ENCODE results near the gene GID8.
"Not testable (repeated sequence)": the region's sequence is repeated elsewhere in the genome, so short reads cannot be mapped to it uniquely, and the experiment has no call there.

Gene GID8

DNA sequence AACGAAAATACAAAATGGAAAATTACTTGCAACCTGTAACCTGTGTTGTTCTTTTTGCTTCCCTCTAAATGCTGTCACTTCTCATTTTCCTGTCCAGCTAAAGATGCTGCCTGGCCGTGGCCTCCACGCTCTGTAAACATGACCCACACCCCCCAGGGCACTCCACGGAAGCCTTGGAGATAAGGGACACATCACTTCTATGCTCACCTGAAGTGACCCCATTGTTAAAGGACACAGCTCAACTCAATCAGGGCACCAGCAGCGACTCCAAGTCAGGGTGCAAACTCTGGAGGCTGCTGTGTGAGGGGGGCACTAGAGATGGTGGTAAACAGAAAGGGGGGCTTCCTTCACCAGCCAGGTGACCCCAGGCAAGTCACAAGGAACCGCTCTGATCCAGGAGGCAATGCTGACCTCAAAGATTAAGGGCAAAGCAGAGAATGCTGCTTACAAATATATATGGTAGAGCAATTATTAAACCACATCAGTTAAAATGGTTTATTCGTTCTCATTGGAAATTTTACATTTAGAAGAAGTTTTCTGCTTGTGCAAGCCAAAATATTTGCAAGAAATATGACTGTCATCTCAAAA lies 24.8 kb upstream of the GID8 start:
- peaks cover 11% of the 10 kb centered on the region for H3K36me3 Mint-ChIP-seq
- H3K27me3 Mint-ChIP-seq: no peaks in the 10 kb centered on the region
- H3K27ac Mint-ChIP-seq: peak overlapping the region; percentile 60
- peaks cover 70% of the 10 kb centered on the region for H3K4me1 Mint-ChIP-seq
- no peaks in the 10 kb centered on the region for H3K9me3 Mint-ChIP-seq
- H3K4me3 Mint-ChIP-seq: no peak overlapping the region

DNA sequence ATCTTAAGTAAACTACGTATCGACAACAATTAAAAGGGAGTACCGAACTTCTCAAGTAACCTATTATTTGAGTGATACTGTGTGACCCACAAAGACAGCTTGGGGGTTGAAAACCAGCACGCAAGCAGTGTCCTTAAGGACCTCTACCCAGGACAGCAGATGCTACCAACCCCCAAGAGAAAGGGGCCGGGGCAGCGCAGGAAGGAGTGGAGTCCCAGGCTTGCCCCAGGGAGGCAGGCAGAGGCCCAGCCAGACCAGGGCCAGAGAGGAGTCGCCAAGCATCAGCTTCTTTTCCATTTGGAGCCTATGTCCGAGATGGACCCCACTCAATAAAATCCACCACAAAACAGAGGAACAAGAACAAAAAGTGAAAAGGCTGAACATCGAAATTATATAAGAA lies 23.5 kb upstream of the GID8 start:
- H3K9me3 Mint-ChIP-seq: no peaks in the 10 kb centered on the region
- H3K27me3 Mint-ChIP-seq: no peaks in the 10 kb centered on the region
- H3K4me1 Mint-ChIP-seq: peaks cover 77% of the 10 kb centered on the region
- H3K27ac Mint-ChIP-seq: no peak overlapping the region
- no peak overlapping the region for H3K4me3 Mint-ChIP-seq
- peaks cover 10% of the 10 kb centered on the region for H3K36me3 Mint-ChIP-seq

DNA sequence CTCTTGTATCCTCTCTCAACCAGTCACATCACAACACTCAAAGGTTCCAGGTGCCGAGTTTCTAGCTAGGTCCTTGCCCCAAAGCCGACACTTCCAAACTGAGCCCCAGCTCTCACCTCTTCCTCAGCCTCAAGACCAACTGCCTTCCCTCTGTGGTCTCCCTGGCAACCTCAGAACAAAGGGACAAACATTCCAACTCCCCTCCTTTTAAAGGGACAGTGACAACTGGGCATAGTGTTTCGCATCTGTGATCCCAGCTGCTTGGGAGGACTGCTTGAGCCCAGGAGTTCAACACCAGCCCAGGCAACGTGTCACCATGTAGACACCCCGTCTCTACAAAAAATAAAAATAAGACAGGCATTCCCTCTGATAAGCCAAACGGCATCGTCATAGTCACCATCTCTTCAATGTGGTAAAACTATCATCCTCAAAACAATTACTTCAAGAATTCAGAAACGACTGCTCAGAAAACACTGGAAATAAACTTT lies 22.9 kb upstream of the GID8 start:
- peaks cover 78% of the 10 kb centered on the region for H3K4me1 Mint-ChIP-seq
- H3K27ac Mint-ChIP-seq: peak overlapping the region; percentile 63
- no peaks in the 10 kb centered on the region for H3K9me3 Mint-ChIP-seq
- peaks cover 7% of the 10 kb centered on the region for H3K36me3 Mint-ChIP-seq
- no peaks in the 10 kb centered on the region for H3K27me3 Mint-ChIP-seq
- H3K4me3 Mint-ChIP-seq: peak overlapping the region; percentile 67

DNA sequence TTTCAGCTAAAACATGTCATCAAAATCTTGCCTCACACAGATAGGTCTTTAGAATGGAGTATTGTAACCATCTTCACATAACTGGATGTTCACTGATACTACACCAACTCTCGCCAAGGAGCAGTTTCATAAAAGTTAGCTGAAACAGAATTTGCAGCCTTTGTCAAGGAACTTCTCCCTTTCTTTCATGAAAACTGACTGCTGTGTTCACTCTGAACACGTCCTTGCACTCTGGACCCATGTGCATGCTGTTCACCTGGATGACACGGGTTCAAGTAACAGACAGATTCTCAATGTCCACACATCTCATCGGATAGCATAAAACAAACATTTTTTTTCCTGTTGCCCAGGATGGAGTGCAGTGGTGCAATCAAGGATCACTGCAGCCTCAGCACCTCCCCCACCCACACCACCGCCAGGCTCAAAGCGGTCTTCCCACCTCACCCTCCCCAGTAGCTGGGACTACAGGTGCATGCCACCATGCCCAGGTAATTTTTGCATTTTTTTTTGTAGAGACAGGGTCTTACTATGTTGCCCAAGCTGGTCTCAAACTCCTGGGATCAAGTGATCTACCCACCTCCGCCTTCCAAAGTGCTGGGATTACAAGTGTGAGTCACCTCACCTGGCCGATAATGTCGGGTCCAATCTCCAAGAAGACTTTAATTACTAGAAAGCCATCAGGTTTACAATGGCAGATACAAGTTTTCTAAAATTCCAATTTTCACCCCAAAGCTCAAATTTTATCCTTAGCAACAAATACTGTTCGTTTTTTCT lies 21.1 kb upstream of the GID8 start:
- no peaks in the 10 kb centered on the region for H3K27me3 Mint-ChIP-seq
- H3K27ac Mint-ChIP-seq: peak overlapping the region; percentile 56
- H3K9me3 Mint-ChIP-seq: no peaks in the 10 kb centered on the region
- H3K4me3 Mint-ChIP-seq: peak overlapping the region; percentile 85
- peaks cover 85% of the 10 kb centered on the region for H3K4me1 Mint-ChIP-seq
- H3K36me3 Mint-ChIP-seq: peaks cover 2% of the 10 kb centered on the region

DNA sequence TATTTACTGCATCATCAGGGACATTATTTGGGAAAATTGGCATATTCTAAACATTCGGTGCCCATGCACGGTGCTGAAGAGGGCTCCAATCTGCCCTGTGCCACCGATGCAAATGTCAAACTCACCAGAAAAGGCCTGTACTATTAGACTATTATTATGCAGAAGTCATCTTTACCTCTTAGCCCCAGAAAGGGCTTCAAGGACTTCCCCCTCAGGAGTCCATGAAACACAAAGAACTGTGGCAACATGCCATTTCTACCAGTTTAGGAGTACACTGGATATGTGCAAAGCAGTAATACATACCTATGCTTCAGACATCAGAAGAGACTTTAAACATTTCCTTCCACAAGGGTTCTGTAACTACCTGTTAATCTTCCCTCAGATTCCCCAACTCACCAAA lies 20.2 kb upstream of the GID8 start:
- Mint-ChIP-seq H3K9me3 (no peaks in the 10 kb centered on the region), H3K27ac (peak overlapping the region; percentile 85), H3K36me3 (peaks cover 2% of the 10 kb centered on the region), H3K4me3 (peak overlapping the region; percentile 85), H3K27me3 (no peaks in the 10 kb centered on the region), H3K4me1 (peaks cover 90% of the 10 kb centered on the region)

DNA sequence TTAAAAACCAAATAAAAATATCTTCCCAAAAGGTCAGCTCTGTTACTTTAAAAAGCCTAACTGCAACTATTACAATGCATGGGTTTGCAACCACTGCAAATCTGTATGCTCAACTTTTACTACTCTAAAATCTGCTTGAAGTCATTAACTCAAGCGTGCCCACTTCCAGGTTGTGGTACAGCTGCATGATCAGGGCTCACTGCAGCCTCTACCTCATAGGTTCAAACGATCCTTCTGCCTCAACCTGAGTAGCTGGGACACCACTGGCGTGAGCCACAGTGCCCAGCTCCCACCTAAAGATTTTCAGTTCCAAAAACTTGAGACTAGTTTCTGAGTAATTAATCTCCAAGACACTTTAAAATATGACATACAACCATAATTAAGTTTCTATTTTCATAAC lies 19.8 kb upstream of the GID8 start:
- Mint-ChIP-seq H3K4me1 (peaks cover 90% of the 10 kb centered on the region), H3K27ac (peak overlapping the region; percentile 85), H3K4me3 (peak overlapping the region; percentile 85), H3K9me3 (no peaks in the 10 kb centered on the region), H3K27me3 (no peaks in the 10 kb centered on the region), H3K36me3 (peaks cover 2% of the 10 kb centered on the region)

DNA sequence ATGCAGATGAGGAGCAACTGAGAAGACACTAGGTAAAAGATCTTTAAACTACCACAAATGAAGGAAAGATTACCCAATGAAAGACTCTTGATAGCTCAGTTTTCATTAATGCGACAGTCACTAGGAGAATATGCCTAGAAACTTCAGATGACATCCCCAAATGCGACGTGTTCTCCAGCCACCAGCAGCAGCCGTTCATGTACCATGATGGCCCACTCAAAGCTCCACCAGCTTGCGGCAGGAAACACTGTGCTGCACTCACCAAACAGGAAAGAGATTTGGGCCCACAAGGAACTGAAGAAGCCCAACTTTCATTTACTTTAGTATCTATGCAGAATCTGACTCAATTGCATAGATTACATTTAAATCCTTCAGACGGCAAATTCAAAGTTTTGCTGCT lies 19.1 kb upstream of the GID8 start:
- no peaks in the 10 kb centered on the region for H3K27me3 Mint-ChIP-seq
- peak overlapping the region; percentile 85 for H3K4me3 Mint-ChIP-seq
- H3K36me3 Mint-ChIP-seq: peaks cover 2% of the 10 kb centered on the region
- peak overlapping the region; percentile 85 for H3K27ac Mint-ChIP-seq
- no peaks in the 10 kb centered on the region for H3K9me3 Mint-ChIP-seq
- peaks cover 89% of the 10 kb centered on the region for H3K4me1 Mint-ChIP-seq

DNA sequence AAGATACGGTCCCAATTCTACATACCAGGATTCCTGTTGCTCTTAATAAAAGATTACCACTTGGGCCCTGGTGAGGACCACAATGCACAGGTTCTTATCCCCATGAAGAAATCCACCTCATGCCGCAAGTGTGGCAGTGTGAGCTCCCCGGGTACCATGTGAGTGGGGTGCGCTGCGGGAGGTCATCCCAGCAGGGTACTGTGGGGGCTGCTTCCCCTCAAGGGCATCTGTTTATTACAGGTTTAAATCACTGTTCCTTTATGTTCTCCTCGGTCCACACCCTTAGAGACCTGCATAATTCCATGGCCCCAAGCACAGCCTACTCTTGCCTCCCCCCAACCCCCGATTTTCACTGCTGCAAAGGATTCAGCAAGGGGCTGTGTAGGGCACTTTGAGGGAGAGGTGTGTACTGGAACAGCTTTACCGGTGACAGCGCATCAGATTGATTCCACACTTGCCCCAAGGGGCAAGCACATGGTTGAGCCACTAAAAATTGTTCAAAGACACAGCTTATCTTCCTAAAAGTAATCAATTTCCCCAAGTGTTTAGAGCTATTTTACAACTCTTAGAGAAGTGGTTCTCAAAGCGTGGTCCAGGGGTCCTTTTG lies 17.8 kb upstream of the GID8 start:
- peak overlapping the region; percentile 79 for H3K27ac Mint-ChIP-seq
- peaks cover 88% of the 10 kb centered on the region for H3K4me1 Mint-ChIP-seq
- H3K36me3 Mint-ChIP-seq: peaks cover 2% of the 10 kb centered on the region
- H3K9me3 Mint-ChIP-seq: no peaks in the 10 kb centered on the region
- no peaks in the 10 kb centered on the region for H3K27me3 Mint-ChIP-seq
- H3K4me3 Mint-ChIP-seq: peak overlapping the region; percentile 85

DNA sequence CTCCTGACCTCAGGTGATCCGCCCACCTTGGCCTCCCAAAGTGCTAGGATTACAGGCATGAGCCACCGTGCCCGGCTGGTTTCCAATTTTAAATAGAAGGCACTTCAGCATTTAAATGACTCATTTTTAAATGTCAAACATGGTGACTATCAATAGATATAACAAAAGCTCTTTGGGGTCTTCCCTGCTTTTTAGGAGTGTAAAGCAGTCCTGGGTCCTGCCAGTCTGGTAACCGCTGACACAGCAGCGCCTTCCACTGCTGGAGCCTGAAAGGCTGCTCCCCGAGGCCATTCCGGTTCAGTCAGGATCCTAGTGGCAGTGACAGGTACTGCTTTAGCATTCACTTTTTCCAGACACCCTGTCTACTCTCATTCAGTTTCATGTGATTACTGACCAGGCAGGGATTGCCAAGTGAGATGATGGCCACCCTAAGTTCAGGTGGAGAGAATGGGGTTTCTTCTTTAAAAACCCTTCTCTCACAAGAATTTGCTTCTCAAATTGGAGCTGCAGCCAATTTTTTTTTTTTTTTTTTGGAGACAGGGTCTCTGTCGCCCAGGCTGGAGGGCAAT lies 16.7 kb upstream of the GID8 start:
- no peaks in the 10 kb centered on the region for H3K27me3 Mint-ChIP-seq
- peaks cover 2% of the 10 kb centered on the region for H3K36me3 Mint-ChIP-seq
- H3K4me3 Mint-ChIP-seq: peak overlapping the region; percentile 82
- H3K9me3 Mint-ChIP-seq: no peaks in the 10 kb centered on the region
- H3K4me1 Mint-ChIP-seq: peaks cover 77% of the 10 kb centered on the region
- H3K27ac Mint-ChIP-seq: peak overlapping the region; percentile 96

DNA sequence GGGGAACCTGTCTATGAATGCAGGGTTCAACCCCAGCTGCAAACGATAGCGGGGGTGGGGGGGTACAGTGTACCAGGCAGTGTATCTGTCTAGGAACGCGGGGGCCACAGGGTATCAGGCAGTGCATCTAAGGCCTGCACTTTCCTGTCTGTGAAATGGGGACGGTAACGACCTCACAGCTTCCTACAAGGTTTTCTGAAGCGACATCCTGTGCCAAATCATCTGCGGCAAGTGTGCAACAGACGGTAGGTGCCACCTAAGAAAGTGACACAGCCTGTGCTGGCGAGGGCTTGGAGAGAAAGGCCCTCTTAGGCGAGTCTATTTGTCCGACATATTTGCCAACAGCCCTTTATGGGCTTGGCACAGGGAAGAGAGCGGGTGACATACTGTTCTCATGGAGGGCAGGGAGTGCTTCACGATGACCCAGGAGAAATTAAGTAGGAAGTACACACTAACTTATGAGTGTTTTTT lies 15.5 kb upstream of the GID8 start:
- H3K9me3 Mint-ChIP-seq: no peaks in the 10 kb centered on the region
- no peaks in the 10 kb centered on the region for H3K27me3 Mint-ChIP-seq
- H3K4me3 Mint-ChIP-seq: peak overlapping the region; percentile 88
- peak overlapping the region; percentile 92 for H3K27ac Mint-ChIP-seq
- peaks cover 2% of the 10 kb centered on the region for H3K36me3 Mint-ChIP-seq
- peaks cover 70% of the 10 kb centered on the region for H3K4me1 Mint-ChIP-seq

DNA sequence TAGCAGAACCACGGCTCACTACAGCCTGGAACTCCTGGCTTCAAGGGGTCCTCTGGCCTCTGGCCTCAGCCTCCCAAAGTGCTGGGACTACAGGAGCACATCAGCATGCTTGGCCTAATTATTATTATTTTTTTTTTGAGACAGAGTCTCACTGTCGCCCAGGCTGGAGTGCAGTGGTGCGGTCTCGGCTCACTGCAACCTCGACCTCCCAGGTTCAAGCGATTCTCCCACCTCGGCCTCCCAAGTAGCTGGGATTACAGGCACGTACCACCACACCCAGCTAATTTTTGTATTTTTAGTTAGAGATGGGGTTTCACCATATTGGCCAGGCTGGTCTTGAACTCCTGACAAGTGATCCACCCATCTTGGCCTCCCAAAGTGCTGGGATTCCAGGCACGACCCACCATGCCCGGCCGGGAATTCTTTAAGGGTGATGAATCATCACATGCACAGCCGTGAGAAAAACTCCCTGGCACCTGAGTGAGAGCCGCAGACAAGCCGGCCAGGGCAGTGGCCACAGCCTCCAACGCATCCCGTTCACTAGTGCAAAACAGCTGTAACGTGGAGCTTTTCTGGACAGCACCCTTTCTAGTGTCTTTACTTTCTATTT lies 14.8 kb upstream of the GID8 start:
- H3K27me3 Mint-ChIP-seq, H3K36me3 Mint-ChIP-seq, H3K9me3 Mint-ChIP-seq: not testable (repeated sequence)
- Mint-ChIP-seq H3K4me1 (peaks cover 70% of the 10 kb centered on the region), H3K27ac (peak overlapping the region; percentile 92), H3K4me3 (peak overlapping the region; percentile 88)

DNA sequence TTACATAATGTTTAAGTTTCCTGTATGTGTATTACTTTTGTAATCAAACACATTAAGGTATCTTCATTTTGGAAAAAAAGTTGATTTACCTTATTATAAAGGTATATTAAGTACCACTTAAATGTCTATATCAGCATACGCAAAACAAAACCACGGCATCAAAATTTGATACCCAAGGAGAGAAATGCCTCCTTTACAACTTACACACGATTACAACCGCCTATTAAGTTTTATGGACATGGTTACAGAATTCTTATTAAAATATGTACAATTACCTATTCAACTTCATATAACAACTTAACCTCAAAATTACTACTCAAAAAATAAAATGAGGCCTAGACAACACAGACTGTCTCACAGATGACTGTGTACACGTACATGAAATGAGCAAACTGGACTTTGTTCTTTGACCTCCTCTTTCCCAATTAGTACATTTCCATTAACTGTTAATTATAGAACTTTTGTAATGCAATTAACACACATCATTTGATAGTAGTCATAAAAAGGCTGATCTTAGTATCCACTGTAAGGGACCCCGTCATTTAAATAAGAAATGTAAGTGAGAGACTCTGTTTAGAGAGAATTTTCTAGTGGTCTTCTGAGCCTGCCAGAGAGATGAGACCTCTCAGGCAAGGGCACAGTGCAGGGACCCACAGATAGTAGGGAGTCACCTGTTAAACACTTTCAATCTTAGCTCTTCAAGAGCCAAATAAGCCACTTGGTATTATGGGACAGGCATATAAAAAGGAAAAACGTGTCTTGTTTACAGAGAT lies 14.1 kb upstream of the GID8 start:
- Mint-ChIP-seq H3K27me3 (no peaks in the 10 kb centered on the region), H3K36me3 (peaks cover 2% of the 10 kb centered on the region), H3K27ac (peak overlapping the region; percentile 95), H3K4me1 (peaks cover 70% of the 10 kb centered on the region), H3K9me3 (no peaks in the 10 kb centered on the region), H3K4me3 (peak overlapping the region; percentile 96)

DNA sequence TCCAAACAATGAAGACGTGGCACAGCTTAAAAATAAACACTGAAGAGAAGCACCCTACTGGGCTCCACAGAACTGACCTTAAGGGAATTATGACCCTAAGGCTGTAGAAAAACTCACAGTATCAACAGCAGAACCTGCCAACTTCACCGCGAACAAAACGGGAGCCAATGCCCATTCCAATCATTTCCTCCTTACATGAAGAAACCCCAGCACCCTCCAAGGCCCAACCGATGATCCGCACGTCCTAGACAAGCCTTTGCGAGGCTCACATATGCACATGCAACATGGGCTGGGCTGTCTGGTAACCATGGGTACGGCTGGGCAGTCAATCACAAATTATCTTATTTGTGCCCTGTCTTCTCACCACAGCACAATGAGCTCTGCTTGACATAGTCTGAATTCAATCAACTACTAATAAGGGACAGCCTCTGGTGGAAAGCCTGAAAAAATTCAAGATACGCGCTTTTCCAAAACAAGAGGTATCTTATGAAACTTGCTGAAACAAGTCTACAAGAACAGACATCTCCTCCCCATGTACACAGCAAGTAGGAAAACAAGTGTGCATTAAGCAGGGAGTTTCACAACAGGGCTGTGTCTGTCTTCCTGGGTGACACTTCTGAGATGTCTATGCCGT lies 13.4 kb upstream of the GID8 start:
- Mint-ChIP-seq H3K4me3 (peak overlapping the region; percentile 96), H3K9me3 (no peaks in the 10 kb centered on the region), H3K36me3 (peaks cover 2% of the 10 kb centered on the region), H3K27ac (peak overlapping the region; percentile 95), H3K4me1 (peaks cover 66% of the 10 kb centered on the region), H3K27me3 (no peaks in the 10 kb centered on the region)

DNA sequence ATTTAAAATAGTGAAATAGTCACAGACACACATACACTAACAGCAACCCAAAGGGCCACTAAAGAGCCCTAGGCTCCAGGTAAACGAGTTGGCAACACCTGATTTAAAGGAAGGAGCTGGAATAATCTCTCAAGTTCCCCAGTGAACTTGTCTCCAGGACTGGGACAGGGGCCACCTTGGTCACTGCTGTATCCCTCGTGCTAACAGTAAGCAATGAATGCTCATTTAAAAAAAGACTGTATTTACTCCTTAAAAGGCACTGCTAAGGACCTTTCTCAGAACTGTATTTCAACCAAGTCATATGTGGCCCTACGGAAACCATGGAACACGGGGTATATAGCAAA lies 12.9 kb upstream of the GID8 start:
- Mint-ChIP-seq H3K27ac (peak overlapping the region; percentile 95), H3K36me3 (peaks cover 2% of the 10 kb centered on the region), H3K27me3 (no peaks in the 10 kb centered on the region), H3K4me3 (peak overlapping the region; percentile 96), H3K4me1 (peaks cover 66% of the 10 kb centered on the region), H3K9me3 (no peaks in the 10 kb centered on the region)

All from activated naive CD4-positive, alpha-beta T cell treated with anti-CD3 and anti-CD28 coated beads, Interleukin-2, amount 50 U/mL, for 24 hours (primary cell).